ENCODE data around the gene PRUNE2. TPM values are rescaled to one million over a fixed set of nuclear protein-coding genes. Genes with fewer than 3 reads are reported as not detected.
"Not testable (repeated sequence)": the region's sequence is repeated elsewhere in the genome, so short reads cannot be mapped to it uniquely, and the experiment has no call there.

PRUNE2 gene
- total and polyA plus RNA-seq, 8 donors = 1.4 to 19.1 (median 4.6) TPM

- DNase-seq (no peak), ATAC-seq (no peak), FAIRE-seq (no peak)
- no peaks in the 10 kb centered on the region for H3K9me3 ChIP-seq
- H3K27ac ChIP-seq = no peak overlapping the region
- H3K4me1 ChIP-seq = no peaks in the 10 kb centered on the region
- no peaks in the 10 kb centered on the region for H3K27me3 ChIP-seq
- WGBS, 2 donors = 78 to 89% methylated on average over 4 of the region's 4 CpGs
- no peak for TF ChIP-seq CTCF (IDR thresholded peaks at IDR 0.05)
- intact Hi-C loops (cut with DNase I) = no loop called here
- H3K4me3 ChIP-seq = no peak overlapping the region
- H3K36me3 ChIP-seq = no peaks in the 10 kb centered on the region
These were observed 311.0 kb downstream of the PRUNE2 start for GRCh38 chr9:76594764-76595424.

- H3K27ac ChIP-seq; FAIRE-seq; H3K4me1 ChIP-seq; intact Hi-C loops (cut with DNase I); H3K36me3 ChIP-seq; ATAC-seq; DNase-seq; H3K9me3 ChIP-seq; H3K4me3 ChIP-seq; H3K27me3 ChIP-seq: not testable (repeated sequence)
- WGBS, 2 donors = 41 to 45% methylated on average over 4 of the region's 4 CpGs
These were observed 311.8 kb downstream of the PRUNE2 start for GRCh38 chr9:76593961-76594735.

- no peak for DNase-seq
- intact Hi-C loops (cut with DNase I) = no loop called here
- no peak for FAIRE-seq
These were observed 313.0 kb downstream of the PRUNE2 start for GRCh38 chr9:76592974-76593347.

GRCh38 chr9:76592091-76592973 lies 313.6 kb downstream of the PRUNE2 start:
- FAIRE-seq = no peak
- no peak for DNase-seq
- H3K27ac ChIP-seq = no peak overlapping the region

More at GRCh38 chr9:76592974-76593347, 313.0 kb downstream of the PRUNE2 start:
- Histone ChIP-seq H3K27me3 (no peaks in the 10 kb centered on the region), H3K27ac (no peak overlapping the region), H3K4me1 (peaks cover 0 to 5% (median 0%) of the 10 kb centered on the region in 3 donors), H3K4me3 (no peak overlapping the region), H3K36me3 (no peaks in the 10 kb centered on the region), H3K9me3 (no peaks in the 10 kb centered on the region)
- 73 to 77% methylated on average over 2 of the region's 2 CpGs for WGBS, 2 donors
- no peak for TF ChIP-seq CTCF (IDR thresholded peaks at IDR 0.05)
- peak in 1 of 4 donors; percentile 30 for ATAC-seq

More at GRCh38 chr9:76592091-76592973, 313.6 kb downstream of the PRUNE2 start:
- intact Hi-C loops (cut with DNase I) = no loop called here
- Histone ChIP-seq H3K36me3 (no peaks in the 10 kb centered on the region), H3K4me1 (peaks cover 4 to 12% (median 6%) of the 10 kb centered on the region in 3 donors), H3K9me3 (no peaks in the 10 kb centered on the region), H3K4me3 (no peak overlapping the region), H3K27me3 (no peaks in the 10 kb centered on the region)
- WGBS, 2 donors = 71 to 80% methylated on average over 6 of the region's 6 CpGs
- no peak for TF ChIP-seq CTCF (IDR thresholded peaks at IDR 0.05)
- ATAC-seq = no peak
